ENCODE data around the gene L3HYPDH.

L3HYPDH gene

GRCh38 chr14:59481407-59481806, 2.8 kb downstream of the L3HYPDH start:
- no peak overlapping the region for H3K4me3 ChIP-seq (ENCODE audit: low read depth in 1 of 5, low read length in 5 of 5)
- H3K4me1 ChIP-seq (ENCODE audit: control insufficient read depth in 5 of 5, insufficient read depth in 5 of 5, low read length in 5 of 5) = peaks cover 0 to 56% (median 50%) of the 10 kb centered on the region in 5 donors
- H3K9me3 ChIP-seq (ENCODE audit: control insufficient read depth in 5 of 5, low read length in 5 of 5) = no peaks in the 10 kb centered on the region
- H3K27ac ChIP-seq (ENCODE audit: low read depth, low read length) = peak overlapping the region; percentile 43
- H3K27me3 ChIP-seq (ENCODE audit: control insufficient read depth in 5 of 5, insufficient read depth in 4 of 5, low read length in 5 of 5) = no peaks in the 10 kb centered on the region
- peaks cover 1 to 15% (median 7%) of the 10 kb centered on the region in 5 donors for H3K36me3 ChIP-seq (ENCODE audit: control insufficient read depth in 5 of 5, insufficient read depth in 5 of 5, low read length in 5 of 5)
- H3K9ac ChIP-seq (ENCODE audit: low read length in 5 of 5) = peak overlapping the region in 1 of 5 donors; percentile 12

- H3K4me3 ChIP-seq (ENCODE audit: low read depth in 1 of 5, low read length in 5 of 5) = no peak overlapping the region
- peaks cover 9 to 24% (median 15%) of the 10 kb centered on the region in 5 donors for H3K36me3 ChIP-seq (ENCODE audit: control insufficient read depth in 5 of 5, insufficient read depth in 5 of 5, low read length in 5 of 5)
- peak overlapping the region; percentile 43 for H3K27ac ChIP-seq (ENCODE audit: low read depth, low read length)
- no peaks in the 10 kb centered on the region for H3K27me3 ChIP-seq (ENCODE audit: control insufficient read depth in 5 of 5, insufficient read depth in 4 of 5, low read length in 5 of 5)
- peaks cover 0 to 44% (median 38%) of the 10 kb centered on the region in 5 donors for H3K4me1 ChIP-seq (ENCODE audit: control insufficient read depth in 5 of 5, insufficient read depth in 5 of 5, low read length in 5 of 5)
- no peaks in the 10 kb centered on the region for H3K9me3 ChIP-seq (ENCODE audit: control insufficient read depth in 5 of 5, low read length in 5 of 5)
- H3K9ac ChIP-seq (ENCODE audit: low read length in 5 of 5) = no peak overlapping the region
Measured at GRCh38 chr14:59480166-59480565, 4.0 kb downstream of the L3HYPDH start.

GRCh38 chr14:59478540-59478939, 5.7 kb downstream of the L3HYPDH start:
- H3K27me3 ChIP-seq (ENCODE audit: control insufficient read depth in 5 of 5, insufficient read depth in 4 of 5, low read length in 5 of 5) = no peaks in the 10 kb centered on the region
- H3K9ac ChIP-seq (ENCODE audit: low read length in 5 of 5) = no peak overlapping the region
- no peak overlapping the region for H3K4me3 ChIP-seq (ENCODE audit: low read depth in 1 of 5, low read length in 5 of 5)
- H3K36me3 ChIP-seq (ENCODE audit: control insufficient read depth in 5 of 5, insufficient read depth in 5 of 5, low read length in 5 of 5) = peaks cover 21 to 38% (median 27%) of the 10 kb centered on the region in 5 donors
- H3K4me1 ChIP-seq (ENCODE audit: control insufficient read depth in 5 of 5, insufficient read depth in 5 of 5, low read length in 5 of 5) = peaks cover 0 to 37% (median 33%) of the 10 kb centered on the region in 5 donors
- H3K27ac ChIP-seq (ENCODE audit: low read depth, low read length) = no peak overlapping the region
- no peaks in the 10 kb centered on the region for H3K9me3 ChIP-seq (ENCODE audit: control insufficient read depth in 5 of 5, low read length in 5 of 5)

- Histone ChIP-seq H3K9ac (ENCODE audit: low read length in 5 of 5) (no peak overlapping the region), H3K27me3 (ENCODE audit: control insufficient read depth in 5 of 5, insufficient read depth in 4 of 5, low read length in 5 of 5) (no peaks in the 10 kb centered on the region), H3K36me3 (ENCODE audit: control insufficient read depth in 5 of 5, insufficient read depth in 5 of 5, low read length in 5 of 5) (peaks cover 28 to 58% (median 42%) of the 10 kb centered on the region in 5 donors)
Measured at GRCh38 chr14:59475709-59476108, 8.5 kb downstream of the L3HYPDH start.

GRCh38 chr14:59474172-59474571, 10.0 kb downstream of the L3HYPDH start:
- H3K9me3 ChIP-seq (ENCODE audit: control insufficient read depth in 5 of 5, low read length in 5 of 5) = no peaks in the 10 kb centered on the region
- no peak overlapping the region for H3K9ac ChIP-seq (ENCODE audit: low read length in 5 of 5)
- no peak overlapping the region for H3K4me3 ChIP-seq (ENCODE audit: low read depth in 1 of 5, low read length in 5 of 5)
- no peaks in the 10 kb centered on the region for H3K4me1 ChIP-seq (ENCODE audit: control insufficient read depth in 5 of 5, insufficient read depth in 5 of 5, low read length in 5 of 5)
- H3K36me3 ChIP-seq (ENCODE audit: control insufficient read depth in 5 of 5, insufficient read depth in 5 of 5, low read length in 5 of 5) = peaks cover 33 to 68% (median 49%) of the 10 kb centered on the region in 5 donors
- no peak overlapping the region for H3K27ac ChIP-seq (ENCODE audit: low read depth, low read length)
- no peaks in the 10 kb centered on the region for H3K27me3 ChIP-seq (ENCODE audit: control insufficient read depth in 5 of 5, insufficient read depth in 4 of 5, low read length in 5 of 5)

More at GRCh38 chr14:59475709-59476108, 8.5 kb downstream of the L3HYPDH start:
- Histone ChIP-seq H3K4me1 (ENCODE audit: control insufficient read depth in 5 of 5, insufficient read depth in 5 of 5, low read length in 5 of 5) (peaks cover 0 to 10% (median 9%) of the 10 kb centered on the region in 5 donors), H3K4me3 (ENCODE audit: low read depth in 1 of 5, low read length in 5 of 5) (no peak overlapping the region), H3K27ac (ENCODE audit: low read depth, low read length) (no peak overlapping the region), H3K9me3 (ENCODE audit: control insufficient read depth in 5 of 5, low read length in 5 of 5) (no peaks in the 10 kb centered on the region)

- Histone ChIP-seq H3K27ac (ENCODE audit: low read depth, low read length) (peak within 1 kb of the TSS; percentile 41), H3K9ac (ENCODE audit: low read length in 5 of 5) (peak within 1 kb of the TSS in 4 of 5 donors; percentile 52 to 78 (median 64)), H3K36me3 (ENCODE audit: control insufficient read depth in 5 of 5, insufficient read depth in 5 of 5, low read length in 5 of 5) (peaks cover 5 to 16% (median 10%) of the 10 kb centered on the region in 5 donors), H3K27me3 (ENCODE audit: control insufficient read depth in 5 of 5, insufficient read depth in 4 of 5, low read length in 5 of 5) (no peaks in the 10 kb centered on the region), H3K4me3 (ENCODE audit: low read depth in 1 of 5, low read length in 5 of 5) (peak within 1 kb of the TSS; percentile 29 to 85 (median 81)), H3K9me3 (ENCODE audit: control insufficient read depth in 5 of 5, low read length in 5 of 5) (no peaks in the 10 kb centered on the region), H3K4me1 (ENCODE audit: control insufficient read depth in 5 of 5, insufficient read depth in 5 of 5, low read length in 5 of 5) (peaks cover 0 to 18% (median 14%) of the 10 kb centered on the region in 5 donors)
Measured at GRCh38 chr14:59465316-59466135, 18.7 kb downstream of the L3HYPDH start, which contains the start of gene GPR135. Gene GPR135, minus strand, starts transcription at chr14:59465380. Its CDS starts 154 bp downstream, at chr14:59465226.

GRCh38 chr14:59464486-59465315, 19.5 kb downstream of the L3HYPDH start:
- H3K36me3 ChIP-seq (ENCODE audit: control insufficient read depth in 5 of 5, insufficient read depth in 5 of 5, low read length in 5 of 5) = peaks cover 0 to 12% (median 4%) of the 10 kb centered on the region in 5 donors
- H3K9me3 ChIP-seq (ENCODE audit: control insufficient read depth in 5 of 5, low read length in 5 of 5) = no peaks in the 10 kb centered on the region
- H3K27ac ChIP-seq (ENCODE audit: low read depth, low read length) = no peak overlapping the region
- H3K4me1 ChIP-seq (ENCODE audit: control insufficient read depth in 5 of 5, insufficient read depth in 5 of 5, low read length in 5 of 5) = peaks cover 0 to 18% (median 14%) of the 10 kb centered on the region in 5 donors
- no peaks in the 10 kb centered on the region for H3K27me3 ChIP-seq (ENCODE audit: control insufficient read depth in 5 of 5, insufficient read depth in 4 of 5, low read length in 5 of 5)
- H3K9ac ChIP-seq (ENCODE audit: low read length in 5 of 5) = peak overlapping the region in 4 of 5 donors; percentile 52 to 78 (median 64)
- H3K4me3 ChIP-seq (ENCODE audit: low read depth in 1 of 5, low read length in 5 of 5) = peak overlapping the region; percentile 29 to 85 (median 81)

- no peaks in the 10 kb centered on the region for H3K27me3 ChIP-seq (ENCODE audit: control insufficient read depth in 5 of 5, insufficient read depth in 4 of 5, low read length in 5 of 5)
- H3K9me3 ChIP-seq (ENCODE audit: control insufficient read depth in 5 of 5, low read length in 5 of 5) = no peaks in the 10 kb centered on the region
- peaks cover 0 to 18% (median 14%) of the 10 kb centered on the region in 5 donors for H3K4me1 ChIP-seq (ENCODE audit: control insufficient read depth in 5 of 5, insufficient read depth in 5 of 5, low read length in 5 of 5)
- H3K9ac ChIP-seq (ENCODE audit: low read length in 5 of 5) = peak overlapping the region in 4 of 5 donors; percentile 26 to 78 (median 64)
- H3K4me3 ChIP-seq (ENCODE audit: low read depth in 1 of 5, low read length in 5 of 5) = peak overlapping the region in 4 of 5 donors; percentile 75 to 85 (median 81)
- peaks cover 0 to 12% (median 4%) of the 10 kb centered on the region in 5 donors for H3K36me3 ChIP-seq (ENCODE audit: control insufficient read depth in 5 of 5, insufficient read depth in 5 of 5, low read length in 5 of 5)
- H3K27ac ChIP-seq (ENCODE audit: low read depth, low read length) = no peak overlapping the region
Measured at GRCh38 chr14:59463787-59464485, 20.3 kb downstream of the L3HYPDH start.

GRCh38 chr14:59461891-59462290, 22.3 kb downstream of the L3HYPDH start:
- Histone ChIP-seq H3K4me1 (ENCODE audit: control insufficient read depth in 5 of 5, insufficient read depth in 5 of 5, low read length in 5 of 5) (peaks cover 0 to 18% (median 14%) of the 10 kb centered on the region in 5 donors), H3K27me3 (ENCODE audit: control insufficient read depth in 5 of 5, insufficient read depth in 4 of 5, low read length in 5 of 5) (no peaks in the 10 kb centered on the region)

More at GRCh38 chr14:59461891-59462290, 22.3 kb downstream of the L3HYPDH start:
- Histone ChIP-seq H3K4me3 (ENCODE audit: low read depth in 1 of 5, low read length in 5 of 5) (no peak overlapping the region), H3K27ac (ENCODE audit: low read depth, low read length) (no peak overlapping the region), H3K9ac (ENCODE audit: low read length in 5 of 5) (no peak overlapping the region), H3K36me3 (ENCODE audit: control insufficient read depth in 5 of 5, insufficient read depth in 5 of 5, low read length in 5 of 5) (peaks cover 0 to 16% (median 8%) of the 10 kb centered on the region in 5 donors), H3K9me3 (ENCODE audit: control insufficient read depth in 5 of 5, low read length in 5 of 5) (no peaks in the 10 kb centered on the region)

Measured in subcutaneous abdominal adipose tissue (tissue), 5 donors.